Esophagus squamous epithelium (tissue), 4 donors: ENCODE data around the gene CACNG4.

Experiments used
- CTCF ChIP-seq, 6 experiments: fragments of 450-650 bp in 4 of 6; fragments of 200-600 bp in 2 of 6; sonication (generic) in 2 of 6; IDR thresholded peaks; one replicate each; pipeline ENCODE4 v1.5.1; 2016 to 2019; ENCODE audit warnings: antibody characterized with exemption in 6 of 6, mild to moderate bottlenecking in 4 of 6, moderate library complexity in 4 of 6
- POLR2A ChIP-seq, 4 donors: fragments of 450-650 bp; IDR thresholded peaks; one replicate each; pipeline ENCODE4 v1.6.1; 2017; ENCODE audit warnings: antibody characterized with exemption in 4 of 4, mild to moderate bottlenecking in 4 of 4, moderate library complexity in 3 of 4

- TF ChIP-seq CTCF (IDR thresholded peaks at IDR 0.05) (no peak), POLR2A (IDR thresholded peaks at IDR 0.05) (no peak)
These were observed 21.1 kb downstream of the CACNG4 start for GRCh38 chr17:66985338-66986237.
